ENCODE measurements around the gene WIPI1. TPM values are rescaled to one million over a fixed set of nuclear protein-coding genes. Genes with fewer than 3 reads are reported as not detected.

The WIPI1 gene
- total RNA-seq, 1 donor from 2014 or later = 252 TPM

GRCh38 chr17:68468334-68468733 lies 11.0 kb upstream of the WIPI1 start:
- H3K4me3 Mint-ChIP-seq (ENCODE audit: unreplicated experiment) = no peak overlapping the region
- no peaks in the 10 kb centered on the region for H3K36me3 Mint-ChIP-seq (ENCODE audit: unreplicated experiment)
- DNase-seq = no peak
- H3K4me1 Mint-ChIP-seq (ENCODE audit: low read depth, unreplicated experiment) = peaks cover 9% of the 10 kb centered on the region
- no peaks in the 10 kb centered on the region for H3K9me3 Mint-ChIP-seq (ENCODE audit: unreplicated experiment)
- H3K27me3 Mint-ChIP-seq (ENCODE audit: unreplicated experiment) = peaks cover 2% of the 10 kb centered on the region
- no peak overlapping the region for H3K27ac Mint-ChIP-seq (ENCODE audit: unreplicated experiment)
- TF ChIP-seq, protein P1, sequence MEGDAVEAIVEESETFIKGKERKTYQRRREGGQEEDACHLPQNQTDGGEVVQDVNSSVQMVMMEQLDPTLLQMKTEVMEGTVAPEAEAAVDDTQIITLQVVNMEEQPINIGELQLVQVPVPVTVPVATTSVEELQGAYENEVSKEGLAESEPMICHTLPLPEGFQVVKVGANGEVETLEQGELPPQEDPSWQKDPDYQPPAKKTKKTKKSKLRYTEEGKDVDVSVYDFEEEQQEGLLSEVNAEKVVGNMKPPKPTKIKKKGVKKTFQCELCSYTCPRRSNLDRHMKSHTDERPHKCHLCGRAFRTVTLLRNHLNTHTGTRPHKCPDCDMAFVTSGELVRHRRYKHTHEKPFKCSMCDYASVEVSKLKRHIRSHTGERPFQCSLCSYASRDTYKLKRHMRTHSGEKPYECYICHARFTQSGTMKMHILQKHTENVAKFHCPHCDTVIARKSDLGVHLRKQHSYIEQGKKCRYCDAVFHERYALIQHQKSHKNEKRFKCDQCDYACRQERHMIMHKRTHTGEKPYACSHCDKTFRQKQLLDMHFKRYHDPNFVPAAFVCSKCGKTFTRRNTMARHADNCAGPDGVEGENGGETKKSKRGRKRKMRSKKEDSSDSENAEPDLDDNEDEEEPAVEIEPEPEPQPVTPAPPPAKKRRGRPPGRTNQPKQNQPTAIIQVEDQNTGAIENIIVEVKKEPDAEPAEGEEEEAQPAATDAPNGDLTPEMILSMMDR (IDR thresholded peaks at IDR 0.05; ENCODE audit: partially characterized antibody, unreplicated experiment) = no peak

- H3K27ac Mint-ChIP-seq (ENCODE audit: unreplicated experiment) = no peak overlapping the region
- H3K4me1 Mint-ChIP-seq (ENCODE audit: low read depth, unreplicated experiment) = peaks cover 31% of the 10 kb centered on the region
- H3K9me3 Mint-ChIP-seq (ENCODE audit: unreplicated experiment) = no peaks in the 10 kb centered on the region
- no peaks in the 10 kb centered on the region for H3K36me3 Mint-ChIP-seq (ENCODE audit: unreplicated experiment)
- no peak overlapping the region for H3K4me3 Mint-ChIP-seq (ENCODE audit: unreplicated experiment)
- H3K27me3 Mint-ChIP-seq (ENCODE audit: unreplicated experiment) = no peaks in the 10 kb centered on the region
- TF ChIP-seq, protein P1 (IDR thresholded peaks at IDR 0.05; ENCODE audit: partially characterized antibody, unreplicated experiment) = peak; percentile 25
- no peak for DNase-seq
Observed at GRCh38 chr17:68463211-68464019, 6.1 kb upstream of the WIPI1 start.

DNA sequence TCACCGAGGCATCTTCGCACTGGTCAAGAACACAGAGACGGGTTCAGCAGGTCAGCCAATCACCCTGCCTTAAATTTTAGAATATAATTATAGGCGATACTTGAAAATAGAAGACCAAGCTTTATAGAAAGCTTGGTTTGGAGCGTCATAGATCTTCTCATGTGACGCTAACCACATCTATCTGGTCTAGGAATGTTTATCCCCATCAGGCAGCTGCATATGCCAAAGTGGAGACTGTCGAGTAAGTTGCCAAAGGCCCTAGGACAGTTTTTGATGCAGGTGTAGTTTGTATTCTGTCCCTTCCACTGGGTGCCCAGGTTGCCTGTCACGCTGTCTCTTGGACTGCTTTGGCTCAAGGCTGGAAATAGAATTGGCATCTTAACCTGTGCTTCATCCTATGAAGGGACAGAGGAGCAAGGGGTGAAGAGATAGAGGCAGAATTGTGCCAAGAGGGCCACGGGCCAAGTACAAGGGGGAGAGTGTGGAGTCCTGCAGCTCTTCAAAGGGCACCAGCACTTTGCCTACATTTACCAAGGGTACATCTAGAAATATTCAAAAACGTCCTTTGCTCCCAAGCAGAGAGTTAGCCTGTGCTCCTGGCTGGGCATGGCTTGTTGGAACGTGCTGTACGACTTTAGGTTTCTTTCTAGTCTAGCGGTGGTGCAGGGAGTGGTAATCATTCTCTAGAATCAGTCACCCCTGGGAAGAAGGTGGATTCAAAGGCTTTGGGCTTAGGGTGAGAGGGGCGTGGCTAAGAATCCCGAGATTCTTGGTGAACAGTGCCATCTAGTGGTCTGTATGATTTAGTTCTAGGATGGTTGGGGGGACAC lies 5.3 kb upstream of the WIPI1 start:
- H3K4me3 Mint-ChIP-seq (ENCODE audit: unreplicated experiment) = peak overlapping the region; percentile 25
- H3K4me1 Mint-ChIP-seq (ENCODE audit: low read depth, unreplicated experiment) = peaks cover 34% of the 10 kb centered on the region
- TF ChIP-seq, protein P1 (IDR thresholded peaks at IDR 0.05; ENCODE audit: partially characterized antibody, unreplicated experiment) = peak; percentile 73
- H3K36me3 Mint-ChIP-seq (ENCODE audit: unreplicated experiment) = no peaks in the 10 kb centered on the region
- H3K27ac Mint-ChIP-seq (ENCODE audit: unreplicated experiment) = peak overlapping the region; percentile 62
- H3K9me3 Mint-ChIP-seq (ENCODE audit: unreplicated experiment) = peaks cover 2% of the 10 kb centered on the region
- H3K27me3 Mint-ChIP-seq (ENCODE audit: unreplicated experiment) = peaks cover 3% of the 10 kb centered on the region
- peak; percentile 61 for DNase-seq

- Mint-ChIP-seq H3K9me3 (ENCODE audit: unreplicated experiment) (peaks cover 6% of the 10 kb centered on the region), H3K27ac (ENCODE audit: unreplicated experiment) (peak overlapping the region; percentile 80), H3K4me1 (ENCODE audit: low read depth, unreplicated experiment) (peaks cover 34% of the 10 kb centered on the region), H3K27me3 (ENCODE audit: unreplicated experiment) (peaks cover 3% of the 10 kb centered on the region), H3K4me3 (ENCODE audit: unreplicated experiment) (no peak overlapping the region), H3K36me3 (ENCODE audit: unreplicated experiment) (no peaks in the 10 kb centered on the region)
- TF ChIP-seq, protein P1 (IDR thresholded peaks at IDR 0.05; ENCODE audit: partially characterized antibody, unreplicated experiment) = no peak
- DNase-seq = no peak
Observed at GRCh38 chr17:68461589-68461988, 4.3 kb upstream of the WIPI1 start.
